HCT116 (cell line): ENCODE data around the gene TM4SF20. TPM values are rescaled to one million over a fixed set of nuclear protein-coding genes. Genes with fewer than 3 reads are reported as not detected.

Experiments used
- ATAC-seq: fragments of 200-7000 bp; cut with Tn5 transposase; 2 replicates; pipeline ENCODE4 v1.9.1; 2020; ENCODE audit warnings: mild to moderate bottlenecking, moderate library complexity
- BruUV-seq: library from RNA; stranded (reverse); fragments of 400-500 nt; replicated peaks from 2 replicates; lab custom pipeline; 2021; lab: Mats Ljungman, UMichigan
- CTCF ChIA-PET: fragments of 300-600 bp; sonication (Branson Sonifier 250); formaldehyde crosslinking; loops from one replicate; lab custom pipeline; 2021; ENCODE audit warnings: antibody characterized with exemption; lab: Charles Lee
- POLR2A ChIA-PET: fragments of 300-600, 350-600 bp; sonication (Branson Sonifier 250); formaldehyde crosslinking; loops from one replicate; lab custom pipeline; 2021; ENCODE audit warnings: antibody characterized with exemption; lab: Charles Lee
- RAD21 ChIA-PET, 2 experiments: fragments of 300-600 bp; sonication (Branson Sonifier 250); formaldehyde crosslinking; loops; one replicate each; lab custom pipeline; 2023; ENCODE audit warnings: low total read pairs in 2 of 2; ENCODE audit not compliant: uncharacterized antibody in 2 of 2, unreplicated experiment in 2 of 2, low non-redundant PET in 1 of 2; lab: Charles Lee
- DNase-seq: peaks from one replicate; pipeline ENCODE4 v3.0.0-alpha.2; 2010; ENCODE audit warnings: low read depth, low spot score
- H2AFZ ChIP-seq: fragments of 200-600 bp; shearing (Covaris generic), sonication (generic); 2 replicates; pipeline ENCODE4 v1.6.1; 2017; ENCODE audit warnings: low read depth, mixed run types, mixed read lengths, antibody characterized with exemption, low read length; ENCODE audit not compliant: poor library complexity, severe bottlenecking
- H3K27ac ChIP-seq: 2 replicates; pipeline ENCODE4 v1.5.1; 2012; ENCODE audit warnings: low read depth, low read length
- H3K27me3 ChIP-seq: fragments of 200-600 bp; sonication (generic); 2 replicates; pipeline ENCODE4 v1.6.1; 2016; ENCODE audit warnings: mixed run types, low read length, mixed read lengths; ENCODE audit not compliant: insufficient read depth
- H3K36me3 ChIP-seq, 2 experiments: fragments of 200-500 bp in 1 of 2; fragments of 200-600 bp in 1 of 2; sonication (Bioruptor generic) in 1 of 2; sonication (generic) in 1 of 2; 2 replicates each; pipeline versions ENCODE4 v1.5.1 to v1.6.1; 2014 to 2016; ENCODE audit warnings: low read length in 2 of 2, inconsistent platforms in 1 of 2, mixed read lengths in 1 of 2, mixed run types in 1 of 2; ENCODE audit not compliant: insufficient read depth in 2 of 2, control insufficient read depth in 1 of 2
- H3K4me1 ChIP-seq, 2 experiments: fragments of 200-600 bp in 1 of 2; sonication (generic) in 1 of 2; 2 replicates each; pipeline versions ENCODE4 v1.5.1 to v1.6.1; 2012 to 2017; ENCODE audit warnings: low read length in 2 of 2, inconsistent platforms in 1 of 2, mild to moderate bottlenecking in 1 of 2, mixed read lengths in 1 of 2, mixed run types in 1 of 2, moderate library complexity in 1 of 2; ENCODE audit not compliant: insufficient read depth in 2 of 2, control insufficient read depth in 1 of 2
- H3K4me2 ChIP-seq: fragments of 200-600 bp; sonication (generic); 2 replicates; pipeline ENCODE4 v1.6.1; 2017; ENCODE audit warnings: mixed run types, low read length, mixed read lengths
- H3K4me3 ChIP-seq, 2 experiments: fragments of 200-600 bp in 1 of 2; sonication (generic) in 1 of 2; replicated peaks in 1 of 2; 2 replicates each; pipeline ENCODE4 v1.5.1; 2011 to 2016; ENCODE audit warnings: low read length in 2 of 2, control low read depth in 1 of 2, low read depth in 1 of 2, mild to moderate bottlenecking in 1 of 2, mixed read lengths in 1 of 2, mixed run types in 1 of 2
- H3K79me2 ChIP-seq: fragments of 200-600 bp; sonication (generic); 2 replicates; pipeline ENCODE4 v1.6.1; 2017; ENCODE audit warnings: mild to moderate bottlenecking, mixed run types, low read length, moderate library complexity, mixed read lengths; ENCODE audit not compliant: insufficient read depth
- H3K9ac ChIP-seq: fragments of 200-600 bp; sonication (generic); 2 replicates; pipeline ENCODE4 v1.6.1; 2016; ENCODE audit warnings: low read length, mixed read lengths
- H3K9me2 ChIP-seq: fragments of 200-600 bp; sonication (generic), shearing (Covaris generic); 2 replicates; pipeline ENCODE4 v1.6.1; 2017; ENCODE audit warnings: mixed run types, mild to moderate bottlenecking, moderate library complexity; ENCODE audit not compliant: insufficient read depth
- H3K9me3 ChIP-seq, 2 experiments: fragments of 200-500 bp in 1 of 2; fragments of 200-600 bp in 1 of 2; sonication (Bioruptor generic) in 1 of 2; sonication (generic) in 1 of 2; 2 replicates each; pipeline ENCODE4 v1.6.1; 2014 to 2017; ENCODE audit warnings: low read length in 2 of 2, mixed read lengths in 2 of 2, inconsistent platforms in 1 of 2, low read depth in 1 of 2, mild to moderate bottlenecking in 1 of 2, mixed run types in 1 of 2, moderate library complexity in 1 of 2; ENCODE audit not compliant: control insufficient read depth in 1 of 2, insufficient read depth in 1 of 2
- H4K20me1 ChIP-seq: fragments of 200-600 bp; sonication (generic), shearing (Covaris generic); 2 replicates; pipeline ENCODE4 v1.6.1; 2017; ENCODE audit warnings: mixed run types, mild to moderate bottlenecking, moderate library complexity; ENCODE audit not compliant: insufficient read depth
- CBX3 ChIP-seq: IDR thresholded peaks from 2 replicates; pipeline ENCODE4 v1.6.1; 2012; ENCODE audit warnings: low read depth
- CEBPB ChIP-seq: IDR thresholded peaks from 2 replicates; pipeline ENCODE4 v1.6.1; 2012; ENCODE audit warnings: low read depth
- EGR1 ChIP-seq: IDR thresholded peaks from 2 replicates; pipeline ENCODE4 v1.6.1; 2012; ENCODE audit warnings: low read depth
- ELF1 ChIP-seq: IDR thresholded peaks from 2 replicates; pipeline ENCODE4 v1.6.1; 2012; ENCODE audit warnings: low read depth, borderline replicate concordance
- EZH2 ChIP-seq: fragments of 200-600 bp; sonication (generic); IDR thresholded peaks from 2 replicates; pipeline ENCODE4 v1.6.1; 2017; ENCODE audit warnings: antibody characterized with exemption, mixed run types
- EZH2phosphoT487 ChIP-seq: fragments of 200-600 bp; IDR thresholded peaks from 2 replicates; pipeline ENCODE4 v1.6.1; 2018; ENCODE audit warnings: antibody characterized with exemption, borderline replicate concordance
- FOSL1 ChIP-seq: IDR thresholded peaks from 2 replicates; pipeline ENCODE4 v1.6.1; 2012; ENCODE audit warnings: low read depth
- POLR2A ChIP-seq: IDR thresholded peaks from 2 replicates; pipeline ENCODE4 v1.7.0; 2011; ENCODE audit warnings: borderline replicate concordance; ENCODE audit not compliant: insufficient read depth, insufficient read length; ENCODE audit errors: extremely low read depth
- POLR2AphosphoS5 ChIP-seq: IDR thresholded peaks from 2 replicates; pipeline ENCODE4 v1.6.1; 2011; ENCODE audit warnings: mild to moderate bottlenecking, low read depth, low read length, moderate library complexity
- RAD21 ChIP-seq: IDR thresholded peaks from 2 replicates; pipeline ENCODE4 v1.6.1; 2012; ENCODE audit warnings: low read depth, mild to moderate bottlenecking
- SIN3A ChIP-seq: IDR thresholded peaks from 2 replicates; pipeline ENCODE4 v1.6.1; 2012; ENCODE audit warnings: low read depth
- SP1 ChIP-seq: IDR thresholded peaks from 2 replicates; pipeline ENCODE4 v1.6.1; 2012; ENCODE audit warnings: low read depth
- SRF ChIP-seq: IDR thresholded peaks from 2 replicates; pipeline ENCODE4 v1.6.1; 2012; ENCODE audit warnings: low read depth
- TCF7L2 ChIP-seq: IDR thresholded peaks from 2 replicates; pipeline ENCODE4 v1.7.0; 2011; ENCODE audit warnings: borderline replicate concordance, inconsistent platforms; ENCODE audit not compliant: insufficient read depth, insufficient read length; ENCODE audit errors: extremely low read depth
- YY1 ChIP-seq: IDR thresholded peaks from 2 replicates; pipeline ENCODE4 v1.6.1; 2011; ENCODE audit warnings: low read length, low read depth, moderate library complexity, mild to moderate bottlenecking; ENCODE audit not compliant: insufficient replicate concordance; ENCODE audit errors: extremely low read depth
- ZFX ChIP-seq: fragments of 450-650 bp; IDR thresholded peaks from 2 replicates; pipeline ENCODE4 v1.6.1; 2017
- ZNF274 ChIP-seq: fragments of 200-500 bp; sonication (Bioruptor generic); IDR thresholded peaks from 2 replicates; pipeline ENCODE4 v1.6.1; 2014; ENCODE audit warnings: mild to moderate bottlenecking, low read depth, low read length, inconsistent platforms
- intact Hi-C: fragments of 100-400 bp; cut with micrococcal nuclease; formaldehyde crosslinking; loops from 2 replicates; pipeline ENCODE4 v1.10.0; 2022
- total RNA-seq: library from RNA; stranded (reverse); gene quantifications from one replicate; pipeline ENCODE4 v1.2.1, GENCODE V29; 2021; ENCODE audit not compliant: unreplicated experiment
- TF ChIP-seq, protein P1 (sequence below): IDR thresholded peaks from 2 replicates; pipeline ENCODE4 v1.6.1; 2012
- TF ChIP-seq, protein P2 (sequence below): IDR thresholded peaks from 2 replicates; pipeline ENCODE4 v1.6.1; 2012
- TF ChIP-seq, protein P3 (sequence below): IDR thresholded peaks from 2 replicates; pipeline ENCODE4 v1.6.1; 2012; ENCODE audit warnings: low read depth
- TF ChIP-seq, protein P4 (sequence below): IDR thresholded peaks from 2 replicates; pipeline ENCODE4 v1.6.1; 2011; ENCODE audit warnings: mild to moderate bottlenecking, low read length, moderate library complexity; ENCODE audit not compliant: insufficient replicate concordance; ENCODE audit errors: extremely low read depth

Gene TM4SF20
- total RNA-seq, 1 experiment from 2014 or later, result not detected

DNA sequence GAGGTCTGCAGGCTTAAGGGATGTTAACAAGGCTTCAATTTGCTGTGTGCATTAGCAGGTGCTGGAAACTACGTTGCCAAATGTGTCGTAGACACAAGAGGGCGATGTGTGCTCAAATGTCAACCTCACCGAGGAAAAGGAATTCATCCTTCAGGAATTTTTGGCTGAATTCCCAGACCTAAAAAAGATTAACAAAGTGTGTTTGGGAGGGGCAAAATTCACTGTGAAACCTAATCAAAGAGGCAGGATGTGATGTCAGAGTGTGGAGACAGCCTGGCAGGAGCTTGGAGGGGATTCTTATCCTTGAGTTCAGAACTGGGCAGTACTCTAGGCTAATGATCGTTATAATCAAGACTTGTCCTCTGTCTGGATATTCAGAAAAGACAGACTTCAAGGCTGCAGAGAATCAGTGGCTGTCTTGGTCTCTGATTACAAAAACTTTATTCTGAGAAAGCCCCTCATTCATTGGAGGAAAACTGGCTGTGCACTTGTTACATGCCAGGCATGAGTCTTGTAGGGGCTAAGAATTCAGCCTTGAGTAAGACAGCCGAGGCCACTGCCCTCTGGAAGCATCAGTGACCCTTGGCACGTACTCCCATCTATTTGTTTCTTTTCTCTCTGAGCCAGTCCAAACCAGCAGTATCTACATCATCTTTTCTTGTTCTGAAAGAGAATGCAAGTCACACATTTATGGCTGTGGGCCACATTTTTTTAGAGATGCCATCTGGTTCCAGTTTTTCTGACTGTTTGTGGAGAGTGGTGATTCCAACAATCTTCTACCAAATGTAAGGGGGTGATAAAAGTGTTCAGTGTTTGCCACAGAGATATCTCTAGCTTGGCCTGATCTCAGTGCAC is 27.3 kb upstream of the TM4SF20 start:
- Histone ChIP-seq H3K4me1 (peaks cover 6 to 27% of the 10 kb centered on the region in 2 experiments), H3K9me2 (no peaks in the 10 kb centered on the region), H3K27me3 (no peaks in the 10 kb centered on the region), H3K4me3 (0 out of 4 replicates have a peak overlapping the region, but pooled peaks of 1 of the 2 experiments have one; percentile 4), H3K27ac (peak overlapping the region; percentile 11; the same call in 1 of the 2 replicates), H3K9ac (peak overlapping the region; percentile 34; the same call in 1 of the 2 replicates), H3K9me3 (no peaks in the 10 kb centered on the region), H3K36me3 (no peaks in the 10 kb centered on the region), H2AFZ (peak overlapping the region; percentile 90), H4K20me1 (no peaks in the 10 kb centered on the region), H3K79me2 (no peaks in the 10 kb centered on the region), H3K4me2 (peak overlapping the region; percentile 64)
- ChIA-PET RAD21 (interaction anchor here in 1 of 2 experiments (0.7 to 1.4 kb wide), 2 partner anchors 231 to 359 kb away, joined by 3 to 7 read pairs; no protein-coding TSS in a partner anchor), POLR2A (no interaction called here), CTCF (interaction anchor here (0.6 to 2.8 kb wide), 11 partner anchors 11 to 484 kb away, joined by 3 to 33 read pairs (median 3); no protein-coding TSS in a partner anchor)
- ATAC-seq, result peak; percentile 92
- intact Hi-C loops, result loop anchor here (1.0 to 10.0 kb wide), 6 partner anchors 66 to 478 kb away; partner anchors contain the start of gene AGFG1
- TSS peak; percentile 99 for BruUV-seq
- peak; percentile 94 for DNase-seq
- TF ChIP-seq POLR2A, result no peak
- TF ChIP-seq, protein P1, sequence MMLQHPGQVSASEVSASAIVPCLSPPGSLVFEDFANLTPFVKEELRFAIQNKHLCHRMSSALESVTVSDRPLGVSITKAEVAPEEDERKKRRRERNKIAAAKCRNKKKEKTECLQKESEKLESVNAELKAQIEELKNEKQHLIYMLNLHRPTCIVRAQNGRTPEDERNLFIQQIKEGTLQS, result no peak
- peak; percentile 31 for TF ChIP-seq YY1
- TF ChIP-seq SP1, result peak; percentile 66; the same call in 1 of the 2 replicates
- TF ChIP-seq CEBPB, result peak; percentile 46
- TF ChIP-seq ELF1, result no peak
- no peak for TF ChIP-seq ZFX
- TF ChIP-seq ZNF274, result no peak
- peak; percentile 52 for TF ChIP-seq TCF7L2
- no peak for TF ChIP-seq SRF
- no peak for TF ChIP-seq SIN3A
- TF ChIP-seq, protein P2, sequence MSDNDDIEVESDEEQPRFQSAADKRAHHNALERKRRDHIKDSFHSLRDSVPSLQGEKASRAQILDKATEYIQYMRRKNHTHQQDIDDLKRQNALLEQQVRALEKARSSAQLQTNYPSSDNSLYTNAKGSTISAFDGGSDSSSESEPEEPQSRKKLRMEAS, result peak; percentile 62
- no peak for TF ChIP-seq EZH2
- peak; percentile 99 for TF ChIP-seq RAD21
- no peak for TF ChIP-seq EZH2phosphoT487
- peak; percentile 53; the same call in 1 of the 2 replicates for TF ChIP-seq FOSL1
- TF ChIP-seq, protein P3, sequence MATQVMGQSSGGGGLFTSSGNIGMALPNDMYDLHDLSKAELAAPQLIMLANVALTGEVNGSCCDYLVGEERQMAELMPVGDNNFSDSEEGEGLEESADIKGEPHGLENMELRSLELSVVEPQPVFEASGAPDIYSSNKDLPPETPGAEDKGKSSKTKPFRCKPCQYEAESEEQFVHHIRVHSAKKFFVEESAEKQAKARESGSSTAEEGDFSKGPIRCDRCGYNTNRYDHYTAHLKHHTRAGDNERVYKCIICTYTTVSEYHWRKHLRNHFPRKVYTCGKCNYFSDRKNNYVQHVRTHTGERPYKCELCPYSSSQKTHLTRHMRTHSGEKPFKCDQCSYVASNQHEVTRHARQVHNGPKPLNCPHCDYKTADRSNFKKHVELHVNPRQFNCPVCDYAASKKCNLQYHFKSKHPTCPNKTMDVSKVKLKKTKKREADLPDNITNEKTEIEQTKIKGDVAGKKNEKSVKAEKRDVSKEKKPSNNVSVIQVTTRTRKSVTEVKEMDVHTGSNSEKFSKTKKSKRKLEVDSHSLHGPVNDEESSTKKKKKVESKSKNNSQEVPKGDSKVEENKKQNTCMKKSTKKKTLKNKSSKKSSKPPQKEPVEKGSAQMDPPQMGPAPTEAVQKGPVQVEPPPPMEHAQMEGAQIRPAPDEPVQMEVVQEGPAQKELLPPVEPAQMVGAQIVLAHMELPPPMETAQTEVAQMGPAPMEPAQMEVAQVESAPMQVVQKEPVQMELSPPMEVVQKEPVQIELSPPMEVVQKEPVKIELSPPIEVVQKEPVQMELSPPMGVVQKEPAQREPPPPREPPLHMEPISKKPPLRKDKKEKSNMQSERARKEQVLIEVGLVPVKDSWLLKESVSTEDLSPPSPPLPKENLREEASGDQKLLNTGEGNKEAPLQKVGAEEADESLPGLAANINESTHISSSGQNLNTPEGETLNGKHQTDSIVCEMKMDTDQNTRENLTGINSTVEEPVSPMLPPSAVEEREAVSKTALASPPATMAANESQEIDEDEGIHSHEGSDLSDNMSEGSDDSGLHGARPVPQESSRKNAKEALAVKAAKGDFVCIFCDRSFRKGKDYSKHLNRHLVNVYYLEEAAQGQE, result no peak
- peak; percentile 76 for TF ChIP-seq CBX3
- TF ChIP-seq POLR2AphosphoS5, result peak; percentile 47
- TF ChIP-seq EGR1, result no peak
- TF ChIP-seq, protein P4, sequence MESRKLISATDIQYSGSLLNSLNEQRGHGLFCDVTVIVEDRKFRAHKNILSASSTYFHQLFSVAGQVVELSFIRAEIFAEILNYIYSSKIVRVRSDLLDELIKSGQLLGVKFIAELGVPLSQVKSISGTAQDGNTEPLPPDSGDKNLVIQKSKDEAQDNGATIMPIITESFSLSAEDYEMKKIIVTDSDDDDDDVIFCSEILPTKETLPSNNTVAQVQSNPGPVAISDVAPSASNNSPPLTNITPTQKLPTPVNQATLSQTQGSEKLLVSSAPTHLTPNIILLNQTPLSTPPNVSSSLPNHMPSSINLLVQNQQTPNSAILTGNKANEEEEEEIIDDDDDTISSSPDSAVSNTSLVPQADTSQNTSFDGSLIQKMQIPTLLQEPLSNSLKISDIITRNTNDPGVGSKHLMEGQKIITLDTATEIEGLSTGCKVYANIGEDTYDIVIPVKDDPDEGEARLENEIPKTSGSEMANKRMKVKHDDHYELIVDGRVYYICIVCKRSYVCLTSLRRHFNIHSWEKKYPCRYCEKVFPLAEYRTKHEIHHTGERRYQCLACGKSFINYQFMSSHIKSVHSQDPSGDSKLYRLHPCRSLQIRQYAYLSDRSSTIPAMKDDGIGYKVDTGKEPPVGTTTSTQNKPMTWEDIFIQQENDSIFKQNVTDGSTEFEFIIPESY, result no peak
